H1 (cell line): Measurements from ENCODE around the gene OR9A2. TPM values are rescaled to one million over a fixed set of nuclear protein-coding genes. Genes with fewer than 3 reads are reported as not detected.

Experiments
- CHD7 ChIP-seq: fragments of 300-600 bp; sonication (generic); IDR thresholded peaks from 2 replicates; pipeline ENCODE4 v1.7.1; 2012; ENCODE audit warnings: low read length, moderate library complexity, mild to moderate bottlenecking, inconsistent platforms; ENCODE audit not compliant: insufficient replicate concordance
- CTBP2 ChIP-seq: IDR thresholded peaks from 2 replicates; pipeline ENCODE4 v1.7.0; 2011; ENCODE audit warnings: borderline replicate concordance, mild to moderate bottlenecking, moderate library complexity, mixed read lengths, low read length; ENCODE audit not compliant: insufficient read depth, insufficient read length
- FOSL1 ChIP-seq: IDR thresholded peaks from 2 replicates; pipeline ENCODE4 v1.6.1; 2011; ENCODE audit warnings: mild to moderate bottlenecking, low read depth, low read length, moderate library complexity; ENCODE audit not compliant: insufficient read depth
- GABPA ChIP-seq: IDR thresholded peaks from 2 replicates; pipeline ENCODE4 v1.6.1; 2011; ENCODE audit warnings: mild to moderate bottlenecking, low read length, moderate library complexity, borderline replicate concordance; ENCODE audit not compliant: insufficient read depth
- GTF2F1 ChIP-seq: IDR thresholded peaks from 2 replicates; pipeline ENCODE4 v1.6.1; 2012; ENCODE audit warnings: low read depth, low read length, improper control_type of control experiment, borderline replicate concordance
- HDAC2 ChIP-seq, 2 experiments: fragments of 300-600 bp in 1 of 2; sonication (generic) in 1 of 2; IDR thresholded peaks; 2 replicates each; pipeline ENCODE4 v1.6.1; 2011 to 2012; ENCODE audit warnings: low read depth in 2 of 2, low read length in 2 of 2, mild to moderate bottlenecking in 2 of 2, moderate library complexity in 2 of 2, borderline replicate concordance in 1 of 2, inconsistent platforms in 1 of 2
- JUN ChIP-seq: IDR thresholded peaks from 2 replicates; pipeline ENCODE4 v1.6.1; 2011; ENCODE audit warnings: low read depth, mild to moderate bottlenecking, improper control_type of control experiment, low read length
- MAX ChIP-seq: IDR thresholded peaks from 2 replicates; pipeline ENCODE4 v1.6.1; 2012; ENCODE audit warnings: inconsistent platforms
- SP1 ChIP-seq: IDR thresholded peaks from 2 replicates; pipeline ENCODE4 v1.6.1; 2011; ENCODE audit warnings: low read depth, low read length
- polyA plus RNA-seq, 7 experiments: library from polyadenylated mRNA; depleted of rRNA in 3 of 7; stranded (reverse) in 5 of 7; unstranded in 2 of 7; fragments of >200 nt in 5 of 7; fragments of 200-250 nt in 2 of 7; gene quantifications; 1 replicate in 5 of 7; 2 replicates in 1 of 7; 4 replicates in 1 of 7; pipeline versions ENCODE4 v1.2.1 to v1.2.3, GENCODE V29; 2011 to 2013; ENCODE audit warnings: missing spikeins in 2 of 7, mixed read lengths in 2 of 7
- total RNA-seq: library from RNA; stranded (reverse); fragmentation: NEBNext Ultra II Directional; extraction: Animal tissue kit (Norgen Biotek cat#: 25700); gene quantifications from 2 replicates; pipeline ENCODE4 v1.2.1, GENCODE V29; 2021

OR9A2 gene
- total and polyA plus RNA-seq, 2 of the 8 experiments (the other 6 are each of a cell fraction or from before 2014, with no cell fraction given) = not detected

GRCh38 chr7:143050931-143051330 lies 24.0 kb upstream of the OR9A2 start (continued):
- TF ChIP-seq CHD7 (no peak), JUN (no peak), MAX (no peak), GTF2F1 (no peak), SP1 (no peak), CTBP2 (no peak), HDAC2 (IDR thresholded peaks at IDR 0.05; ENCODE audit: borderline replicate concordance in 1 of 2, low read depth in 2 of 2, low read length in 2 of 2) (no peak), FOSL1 (no peak), GABPA (no peak)
